Activated CD4-positive, alpha-beta T cell treated with anti-CD3 and anti-CD28 coated beads, Interleukin-2, Interleukin-6, amounts not matched to agents 100 ng/mL and 50 ng/mL, durations not matched to agents 16 hours and 8 hours (primary cell): Measurements from ENCODE around the gene TMEM176B.
A peak's percentile ranks its signal among the peaks of the same experiment; 100 is the strongest.
"Not testable (repeated sequence)": the region's sequence is repeated elsewhere in the genome, so short reads cannot be mapped to it uniquely, and the experiment has no call there.

ENCODE experiments used
- DNase-seq: peaks from one replicate; pipeline ENCODE4 v3.0.0-alpha.2; 2020

The TMEM176B gene

DNA sequence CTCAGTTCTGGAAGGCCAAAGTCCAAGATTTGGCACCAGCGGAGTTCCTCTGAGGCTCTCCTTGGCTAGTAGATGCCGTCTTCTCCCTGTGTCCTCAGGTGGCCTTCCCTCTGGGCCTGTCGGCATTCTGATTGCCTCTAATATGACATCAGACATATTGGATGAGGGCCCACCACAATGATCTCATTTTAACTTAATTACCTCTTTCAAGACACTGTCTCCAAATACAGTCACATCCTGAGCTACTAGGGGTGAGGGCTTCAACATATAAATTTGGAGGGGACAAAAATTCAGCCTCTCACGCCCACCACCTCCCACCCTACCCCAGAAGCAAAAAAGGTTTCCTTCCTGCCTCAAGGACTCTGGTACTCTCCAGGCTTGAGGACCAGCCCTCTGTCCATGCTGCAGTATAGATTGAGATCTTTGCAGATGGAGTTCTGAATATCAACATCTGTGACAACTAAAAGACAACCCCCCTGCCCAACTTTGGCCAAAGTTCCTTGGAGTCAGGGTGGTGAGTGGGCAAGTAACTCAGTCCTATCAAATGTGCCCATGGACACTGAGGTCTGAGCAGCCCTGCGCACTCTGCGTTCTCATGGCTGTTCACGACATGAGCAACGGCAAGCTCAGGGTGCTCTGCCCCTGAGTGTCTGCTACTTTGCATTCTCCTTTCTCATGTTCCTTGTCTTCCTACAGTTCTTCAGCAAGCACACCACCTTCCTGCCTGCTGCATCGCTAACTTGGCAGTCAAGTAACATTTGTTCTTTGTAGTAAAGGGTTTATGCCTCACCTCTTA, 11.5 kb downstream of the TMEM176B start:
- no peak for DNase-seq

DNA sequence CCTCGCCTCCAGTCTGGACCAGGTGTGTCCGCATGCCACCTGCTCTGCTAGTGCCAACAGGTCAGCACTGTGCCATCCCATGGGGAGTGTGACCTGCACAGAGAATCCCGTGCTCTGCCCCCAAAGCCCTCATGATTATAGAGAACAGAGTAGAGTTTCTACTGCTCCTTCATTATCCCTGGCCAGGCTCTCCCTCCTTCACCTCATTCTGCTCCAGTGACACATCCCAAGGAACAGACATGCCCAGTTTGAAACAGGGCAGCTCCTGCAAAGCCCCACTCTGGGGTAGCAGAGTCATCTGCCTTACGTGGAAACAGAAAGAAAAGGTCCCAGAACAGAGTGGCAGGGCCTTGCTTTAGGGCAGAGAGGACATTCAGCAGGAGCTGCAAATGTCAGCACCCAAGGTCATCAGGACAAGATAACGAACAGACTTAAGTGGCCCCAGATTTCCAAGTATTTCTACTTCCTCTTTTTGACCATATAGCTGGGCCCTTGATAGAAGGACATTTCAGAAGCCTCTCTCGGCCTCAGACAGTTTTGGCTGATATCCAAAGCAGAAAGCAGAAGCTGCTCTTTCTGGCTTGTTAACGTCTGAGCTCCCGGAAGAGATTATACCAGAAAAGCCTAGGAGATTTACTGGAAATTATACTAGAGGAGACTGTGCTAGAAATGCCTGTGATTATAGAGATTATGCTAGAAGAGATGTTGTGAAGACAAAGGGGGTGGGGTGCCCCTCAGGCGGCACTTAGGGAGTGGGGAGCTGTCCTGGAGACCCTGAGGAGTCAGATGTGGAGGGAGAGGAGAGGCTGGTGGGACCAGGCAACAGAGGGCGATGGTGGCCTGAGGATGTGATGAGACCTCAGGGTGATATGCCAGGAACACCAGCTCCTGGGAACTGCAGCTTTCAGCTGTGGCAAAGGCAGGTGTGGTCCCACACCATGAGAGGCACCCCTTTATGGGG, 12.6 kb downstream of the TMEM176B start:
- DNase-seq = no peak

- no peak for DNase-seq
These were observed 15.2 kb downstream of the TMEM176B start for GRCh38 chr7:150784954-150785353.

DNA sequence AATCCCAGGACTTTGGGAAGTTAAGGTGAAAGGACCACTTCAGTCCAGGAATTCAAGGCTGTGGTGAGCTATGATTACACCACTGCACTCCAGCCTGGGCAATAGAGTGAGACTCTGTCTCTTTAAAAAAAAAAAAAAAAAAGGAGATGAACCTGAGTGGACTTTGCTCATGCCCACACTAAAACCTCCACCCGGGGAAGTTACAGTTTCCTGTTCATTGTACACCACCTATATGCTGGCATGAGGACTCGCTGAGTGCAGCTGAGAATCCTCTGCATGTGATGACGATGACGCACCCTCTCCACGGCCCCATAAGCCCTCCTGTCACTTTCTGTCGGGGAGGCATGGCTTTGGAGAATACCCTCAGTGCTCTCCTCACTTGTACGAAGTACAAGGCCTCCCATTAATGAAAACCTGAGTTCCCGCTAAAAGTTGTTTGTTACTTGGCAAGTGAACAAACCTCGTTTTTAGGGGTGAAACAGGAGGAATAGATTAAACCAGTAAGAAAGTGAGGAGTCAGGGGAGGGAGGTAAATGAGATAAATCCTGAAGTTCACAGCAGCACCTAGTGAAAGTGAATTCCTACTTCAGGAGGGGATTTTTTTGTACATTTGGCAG, 15.9 kb downstream of the TMEM176B start:
- no peak for DNase-seq

DNA sequence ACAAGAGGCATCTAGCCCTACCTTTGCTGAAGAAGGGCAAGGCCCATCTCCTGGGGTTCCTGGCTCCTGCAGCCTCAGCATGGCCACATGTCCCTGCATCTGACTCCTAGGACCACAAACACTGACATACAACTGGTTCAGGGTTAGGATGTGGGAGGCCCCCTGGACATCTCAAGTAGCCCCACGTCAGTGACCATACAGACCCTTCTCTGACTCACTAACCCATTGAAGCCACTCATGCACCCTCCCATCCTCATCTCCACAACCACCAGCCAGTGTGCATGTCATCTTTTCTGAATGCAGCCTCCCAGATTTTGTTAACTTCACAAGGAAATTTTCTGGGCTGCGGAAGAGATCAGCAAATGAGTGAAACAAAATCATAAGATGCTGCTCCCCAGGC, 18.2 kb downstream of the TMEM176B start:
- DNase-seq = no peak

DNA sequence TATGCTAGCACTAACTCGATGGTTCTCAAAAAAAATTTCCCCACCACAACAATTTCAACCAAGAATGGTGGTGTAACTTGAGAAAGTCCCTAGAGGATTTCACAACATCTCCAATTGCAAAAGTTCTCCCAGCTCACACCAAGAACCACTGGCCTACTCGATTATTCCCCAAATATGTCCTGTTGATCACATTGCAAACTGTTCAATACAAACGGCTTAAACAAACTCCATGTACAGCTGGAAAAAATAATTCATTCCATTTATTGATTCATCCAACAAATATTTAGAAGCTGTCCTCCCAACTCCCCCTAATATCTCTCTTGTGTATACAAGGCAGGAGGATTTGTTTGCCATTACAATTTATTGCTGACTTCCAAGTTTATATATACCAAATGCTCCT, 19.1 kb downstream of the TMEM176B start:
- DNase-seq = no peak

DNA sequence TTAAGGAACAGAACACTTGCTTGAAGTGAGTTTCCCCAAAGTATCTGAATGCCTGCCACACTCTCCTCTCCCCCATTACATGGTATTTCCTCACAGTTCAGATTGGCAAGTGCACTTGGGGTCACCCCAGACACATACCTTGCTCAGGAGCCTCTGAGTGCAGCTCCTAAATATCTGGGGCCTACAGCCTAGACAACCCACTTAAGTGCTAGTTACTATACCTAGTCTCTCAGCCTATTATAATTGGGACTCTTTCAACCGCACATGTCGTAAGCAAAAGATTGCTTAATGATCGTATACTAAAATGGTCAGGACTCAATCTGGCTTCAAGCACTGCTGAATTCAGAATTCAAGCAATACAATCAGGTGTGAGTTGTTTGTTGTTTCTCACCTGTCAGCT, 19.9 kb downstream of the TMEM176B start:
- DNase-seq = no peak

DNA sequence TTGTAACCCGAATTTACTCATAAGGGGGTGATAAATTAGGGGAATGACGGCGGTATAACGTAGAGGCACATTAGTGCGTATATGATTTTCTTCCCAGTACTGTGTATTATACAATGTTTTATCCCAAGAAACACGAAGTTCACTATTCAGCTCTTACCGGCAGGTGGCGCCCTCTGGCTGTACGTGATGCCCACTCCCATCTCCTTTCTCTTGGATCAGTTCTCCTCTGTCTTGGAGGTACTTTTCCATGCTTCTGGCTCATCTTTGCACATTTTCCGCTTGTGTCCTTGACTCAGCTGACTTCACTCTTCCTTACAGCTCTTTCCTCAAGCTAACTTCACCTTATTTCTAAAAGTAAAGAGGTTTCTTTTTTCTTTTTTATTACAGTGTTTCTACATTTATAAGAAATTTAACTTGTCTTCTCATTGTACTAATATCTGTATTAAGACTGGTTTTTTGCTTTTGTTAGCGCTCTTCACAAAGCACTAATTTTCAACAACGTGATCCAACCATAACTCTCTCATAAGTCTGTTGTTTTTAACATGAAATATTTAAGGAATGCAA, 21.3 kb downstream of the TMEM176B start:
- DNase-seq = peak; percentile 74

GRCh38 chr7:150778014-150778737, 22.0 kb downstream of the TMEM176B start:
- no peak for DNase-seq

DNA sequence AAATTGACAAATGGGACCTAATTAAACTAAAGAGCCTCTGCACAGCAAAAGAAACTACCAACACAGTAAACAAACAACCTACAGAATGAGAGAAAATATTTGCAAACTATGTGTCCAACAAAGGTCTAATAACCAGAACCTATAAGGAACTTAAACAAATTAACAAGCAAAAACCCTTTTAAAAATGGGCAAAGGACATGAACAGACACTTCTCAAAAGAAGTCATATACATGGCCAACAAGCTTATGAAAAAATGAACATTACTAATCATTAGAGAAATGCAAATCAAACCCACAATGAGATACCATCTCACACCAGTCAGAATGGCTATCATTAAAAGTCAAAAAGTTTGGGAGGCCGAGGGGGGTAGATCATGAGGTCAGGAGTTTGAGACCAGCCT, 26.0 kb downstream of the TMEM176B start:
- DNase-seq = not testable (repeated sequence)

DNA sequence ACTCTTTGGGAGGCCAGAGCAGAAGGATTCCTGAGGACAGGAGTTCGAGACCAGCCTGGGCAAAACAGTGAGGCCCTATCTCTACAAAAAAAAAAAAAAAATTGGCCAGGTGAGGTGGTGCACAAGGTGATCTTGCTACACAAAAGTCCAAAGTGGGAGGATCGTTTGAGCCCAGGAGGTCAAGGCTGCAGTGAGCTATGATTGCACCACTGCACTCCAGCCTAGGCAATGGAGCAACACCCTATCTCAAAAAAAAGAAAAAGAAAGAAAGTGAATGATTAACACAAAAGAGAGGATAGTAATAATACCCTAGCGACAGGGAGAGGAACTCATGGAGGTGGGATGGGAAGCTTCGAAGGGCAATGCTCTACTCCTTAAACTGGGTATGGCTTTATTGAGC, 30.4 kb downstream of the TMEM176B start:
- no peak for DNase-seq

- DNase-seq = no peak
These were observed 33.8 kb downstream of the TMEM176B start for GRCh38 chr7:150766334-150766709.

- DNase-seq = no peak
These were observed 40.7 kb downstream of the TMEM176B start for GRCh38 chr7:150759479-150759878.

- DNase-seq = peak; percentile 70
These were observed 43.3 kb downstream of the TMEM176B start for GRCh38 chr7:150756858-150757257.

- DNase-seq = no peak
These were observed 44.0 kb downstream of the TMEM176B start for GRCh38 chr7:150756166-150756565.

GRCh38 chr7:150755473-150756099, 44.6 kb downstream of the TMEM176B start:
- peak; percentile 85 for DNase-seq

DNA sequence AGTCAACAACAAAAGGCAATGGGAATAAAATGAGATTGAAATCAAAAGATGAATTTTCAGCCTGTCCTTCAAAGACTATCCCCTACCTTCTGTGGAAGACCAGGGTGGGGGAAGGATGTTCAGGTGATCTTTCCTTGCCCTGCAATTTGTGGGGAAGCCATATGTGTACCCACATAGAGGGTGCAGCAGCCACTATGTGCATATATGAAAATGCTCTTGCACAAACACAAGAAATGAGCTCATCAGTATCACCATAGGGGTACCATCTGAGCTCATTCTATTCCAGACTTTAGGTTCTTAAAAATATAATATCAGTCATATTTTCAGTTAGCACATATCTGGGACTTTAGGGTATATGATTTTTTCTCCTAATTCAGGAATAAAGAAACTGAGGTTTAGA, 45.2 kb downstream of the TMEM176B start:
- DNase-seq = peak; percentile 41

DNA sequence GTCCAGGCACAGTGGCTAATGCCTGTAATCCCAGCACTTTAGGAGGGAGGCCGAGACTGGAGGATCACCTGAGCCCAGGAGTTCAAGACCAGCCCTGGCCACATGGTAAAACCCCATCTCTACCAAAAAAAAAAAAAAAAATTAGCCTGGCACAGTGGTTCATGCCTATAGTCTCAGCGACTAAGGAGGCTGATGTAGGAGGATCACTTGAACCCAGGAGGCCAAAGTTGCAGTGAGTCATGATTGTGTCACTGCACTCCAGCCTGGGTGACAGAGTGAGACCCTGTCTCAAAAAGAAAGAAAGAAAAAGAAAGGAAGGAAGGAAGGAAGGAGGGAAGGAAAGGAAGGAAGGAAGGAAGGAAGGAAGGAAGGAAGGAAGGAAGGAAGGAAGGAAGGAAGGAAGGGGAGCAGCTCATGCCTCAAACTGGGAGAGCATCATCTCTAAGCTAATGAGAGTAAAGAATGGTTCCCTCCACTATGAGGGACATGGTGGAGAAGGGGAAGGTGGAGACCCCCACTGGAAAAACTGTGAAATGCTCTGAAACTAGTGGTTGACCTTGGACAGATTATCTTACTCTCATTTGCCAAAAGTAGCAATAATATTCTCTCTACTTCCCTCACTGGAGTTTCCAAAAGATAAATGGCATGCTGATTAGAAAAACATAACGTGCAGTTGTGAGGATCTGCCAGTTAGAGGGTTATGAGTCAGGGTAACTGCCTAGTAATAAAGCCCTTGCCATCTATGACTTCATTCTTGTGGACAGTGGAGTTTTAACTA, 46.1 kb downstream of the TMEM176B start:
- peak; percentile 75 for DNase-seq

- no peak for DNase-seq
These were observed 46.9 kb downstream of the TMEM176B start for GRCh38 chr7:150753239-150753638.

GRCh38 chr7:150751702-150752101, 48.5 kb downstream of the TMEM176B start:
- DNase-seq = no peak

DNA sequence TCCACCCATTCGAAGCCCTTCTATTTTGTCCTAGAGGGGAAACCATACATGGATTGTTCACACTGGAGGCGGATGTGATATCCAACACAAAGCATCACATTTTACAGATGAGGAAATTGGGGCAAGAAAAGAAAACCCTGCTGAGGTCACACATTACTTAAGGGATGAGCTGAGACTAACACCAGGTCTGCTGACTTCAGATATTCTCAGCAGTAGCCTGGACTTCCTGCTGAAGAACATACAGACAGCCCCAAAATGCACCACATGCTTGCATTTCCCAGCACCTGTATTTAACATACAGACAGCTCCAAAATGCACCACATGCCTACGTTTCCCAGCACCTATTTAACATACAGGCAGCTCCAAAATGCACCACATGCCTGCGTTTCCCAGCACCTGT, 51.8 kb downstream of the TMEM176B start:
- no peak for DNase-seq
